Neural cell (in vitro differentiated cells): ENCODE results near the gene RTN4R.
"Not testable (repeated sequence)": the region's sequence is repeated elsewhere in the genome, so short reads cannot be mapped to it uniquely, and the experiment has no call there.

Experiments used
- CTCF ChIP-seq: fragments of 450-650 bp; IDR thresholded peaks from 2 replicates; pipeline ENCODE4 v1.5.1; 2014; ENCODE audit warnings: antibody characterized with exemption, mild to moderate bottlenecking, moderate library complexity; ENCODE audit not compliant: poor library complexity, severe bottlenecking
- EP300 ChIP-seq: fragments of 450-650 bp; conservative IDR thresholded peaks from 2 replicates; pipeline ENCODE4 v1.6.1; 2014; ENCODE audit warnings: antibody characterized with exemption, mild to moderate bottlenecking, moderate library complexity; ENCODE audit not compliant: poor library complexity, severe bottlenecking
- EZH2 ChIP-seq: fragments of 200-600, 300-800 bp; shearing (Covaris generic), sonication (generic); IDR thresholded peaks from 2 replicates; pipeline ENCODE4 v1.6.1; 2014; ENCODE audit warnings: antibody characterized with exemption, low read length, borderline replicate concordance, mild to moderate bottlenecking; ENCODE audit not compliant: insufficient read depth, poor library complexity, severe bottlenecking
- MXI1 ChIP-seq: fragments of 450-650 bp; conservative IDR thresholded peaks from 2 replicates; pipeline ENCODE4 v1.6.1; 2014; ENCODE audit warnings: antibody characterized with exemption, mild to moderate bottlenecking; ENCODE audit not compliant: poor library complexity, severe bottlenecking
- POLR2AphosphoS5 ChIP-seq: IDR thresholded peaks from 2 replicates; pipeline ENCODE4 v1.6.1; 2012
- REST ChIP-seq: IDR thresholded peaks from 2 replicates; pipeline ENCODE4 v1.6.1; 2012; ENCODE audit warnings: borderline replicate concordance
- TAF1 ChIP-seq: IDR thresholded peaks from 2 replicates; pipeline ENCODE4 v1.6.1; 2012; ENCODE audit warnings: low read depth

GRCh38 chr22:20314741-20315336 lies 46.7 kb upstream of the RTN4R start:
- TF ChIP-seq CTCF, EZH2, REST, POLR2AphosphoS5, EP300, TAF1, MXI1: not testable (repeated sequence)
